ENCODE data around the gene SLC35B2.

DNA sequence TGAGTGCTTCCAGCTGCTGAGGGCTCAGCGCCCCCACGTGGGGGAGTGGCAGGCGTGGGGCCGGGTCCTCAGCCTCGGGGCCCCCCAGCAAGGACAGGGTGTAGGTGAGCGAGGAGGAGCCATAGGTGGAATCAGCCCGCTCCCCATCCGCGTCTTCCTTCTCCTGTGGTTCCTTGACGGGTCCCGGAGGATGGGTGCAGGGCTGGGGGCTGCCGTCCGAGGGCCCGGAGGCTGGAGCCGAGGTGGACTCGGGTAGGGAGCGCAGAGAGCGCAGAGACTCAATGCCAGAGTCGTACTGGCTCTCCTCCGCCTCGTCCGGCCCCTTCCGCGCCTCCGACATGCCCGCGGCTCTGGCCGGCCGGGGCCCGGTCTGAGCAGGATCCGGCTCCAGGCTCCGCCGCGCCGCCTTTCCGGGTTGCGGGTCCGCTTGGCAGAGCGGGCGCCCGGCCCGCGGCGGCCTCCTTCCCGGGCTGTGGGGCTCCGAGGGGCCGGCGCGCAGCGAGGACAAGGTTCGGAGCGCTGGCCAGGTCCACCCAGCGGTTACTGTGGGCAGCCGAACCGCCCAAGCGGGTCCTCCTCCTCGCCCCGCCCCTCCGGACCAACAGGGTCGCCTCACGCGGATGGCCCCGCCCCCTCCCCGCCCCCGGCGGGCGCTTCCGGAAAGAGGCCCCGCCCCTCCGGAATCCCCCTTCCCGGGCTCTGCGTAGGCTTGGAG lies 7.8 kb upstream of the SLC35B2 start, which contains the start of gene NFKBIE:
- TF ChIP-seq, protein P1, sequence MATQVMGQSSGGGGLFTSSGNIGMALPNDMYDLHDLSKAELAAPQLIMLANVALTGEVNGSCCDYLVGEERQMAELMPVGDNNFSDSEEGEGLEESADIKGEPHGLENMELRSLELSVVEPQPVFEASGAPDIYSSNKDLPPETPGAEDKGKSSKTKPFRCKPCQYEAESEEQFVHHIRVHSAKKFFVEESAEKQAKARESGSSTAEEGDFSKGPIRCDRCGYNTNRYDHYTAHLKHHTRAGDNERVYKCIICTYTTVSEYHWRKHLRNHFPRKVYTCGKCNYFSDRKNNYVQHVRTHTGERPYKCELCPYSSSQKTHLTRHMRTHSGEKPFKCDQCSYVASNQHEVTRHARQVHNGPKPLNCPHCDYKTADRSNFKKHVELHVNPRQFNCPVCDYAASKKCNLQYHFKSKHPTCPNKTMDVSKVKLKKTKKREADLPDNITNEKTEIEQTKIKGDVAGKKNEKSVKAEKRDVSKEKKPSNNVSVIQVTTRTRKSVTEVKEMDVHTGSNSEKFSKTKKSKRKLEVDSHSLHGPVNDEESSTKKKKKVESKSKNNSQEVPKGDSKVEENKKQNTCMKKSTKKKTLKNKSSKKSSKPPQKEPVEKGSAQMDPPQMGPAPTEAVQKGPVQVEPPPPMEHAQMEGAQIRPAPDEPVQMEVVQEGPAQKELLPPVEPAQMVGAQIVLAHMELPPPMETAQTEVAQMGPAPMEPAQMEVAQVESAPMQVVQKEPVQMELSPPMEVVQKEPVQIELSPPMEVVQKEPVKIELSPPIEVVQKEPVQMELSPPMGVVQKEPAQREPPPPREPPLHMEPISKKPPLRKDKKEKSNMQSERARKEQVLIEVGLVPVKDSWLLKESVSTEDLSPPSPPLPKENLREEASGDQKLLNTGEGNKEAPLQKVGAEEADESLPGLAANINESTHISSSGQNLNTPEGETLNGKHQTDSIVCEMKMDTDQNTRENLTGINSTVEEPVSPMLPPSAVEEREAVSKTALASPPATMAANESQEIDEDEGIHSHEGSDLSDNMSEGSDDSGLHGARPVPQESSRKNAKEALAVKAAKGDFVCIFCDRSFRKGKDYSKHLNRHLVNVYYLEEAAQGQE (IDR thresholded peaks at IDR 0.05; ENCODE audit: low read depth) = no peak
- TF ChIP-seq CREB1 (IDR thresholded peaks at IDR 0.05; ENCODE audit: low read depth) (no peak), TCF12 (IDR thresholded peaks at IDR 0.05; ENCODE audit: low read depth) (no peak), CEBPB (IDR thresholded peaks at IDR 0.05) (no peak), YY1 (IDR thresholded peaks at IDR 0.05; ENCODE audit: low read depth) (no peak), EP300 (IDR thresholded peaks at IDR 0.05; ENCODE audit: borderline replicate concordance) (no peak), TAF1 (IDR thresholded peaks at IDR 0.05; ENCODE audit: low read depth) (peak; percentile 77), RAD21 (IDR thresholded peaks at IDR 0.05; ENCODE audit: low read depth) (peak; percentile 27; the same call in 1 of the 2 replicates), EGR1 (IDR thresholded peaks at IDR 0.05) (no peak), ZBTB7A (IDR thresholded peaks at IDR 0.05; ENCODE audit: low read depth) (0 out of 2 replicates have a peak, but pooled peaks have one; percentile 74), TEAD4 (IDR thresholded peaks at IDR 0.05) (no peak), NFIC (IDR thresholded peaks at IDR 0.05) (peak; percentile 9; the same call in 1 of the 2 replicates)
- TF ChIP-seq, protein P2, sequence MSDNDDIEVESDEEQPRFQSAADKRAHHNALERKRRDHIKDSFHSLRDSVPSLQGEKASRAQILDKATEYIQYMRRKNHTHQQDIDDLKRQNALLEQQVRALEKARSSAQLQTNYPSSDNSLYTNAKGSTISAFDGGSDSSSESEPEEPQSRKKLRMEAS (IDR thresholded peaks at IDR 0.05) = no peak
- TF ChIP-seq, protein P3, sequence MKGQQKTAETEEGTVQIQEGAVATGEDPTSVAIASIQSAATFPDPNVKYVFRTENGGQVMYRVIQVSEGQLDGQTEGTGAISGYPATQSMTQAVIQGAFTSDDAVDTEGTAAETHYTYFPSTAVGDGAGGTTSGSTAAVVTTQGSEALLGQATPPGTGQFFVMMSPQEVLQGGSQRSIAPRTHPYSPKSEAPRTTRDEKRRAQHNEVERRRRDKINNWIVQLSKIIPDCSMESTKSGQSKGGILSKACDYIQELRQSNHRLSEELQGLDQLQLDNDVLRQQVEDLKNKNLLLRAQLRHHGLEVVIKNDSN (IDR thresholded peaks at IDR 0.05) = no peak
